MV-4-11 (cell line): ENCODE data around the gene NOTCH4.
"Not testable (repeated sequence)": the region's sequence is repeated elsewhere in the genome, so short reads cannot be mapped to it uniquely, and the experiment has no call there.

Experiments used
- DNase-seq: peaks from one replicate; lab custom pipeline; 2025; lab: John Stamatoyannopoulos, UW

The NOTCH4 gene

DNA sequence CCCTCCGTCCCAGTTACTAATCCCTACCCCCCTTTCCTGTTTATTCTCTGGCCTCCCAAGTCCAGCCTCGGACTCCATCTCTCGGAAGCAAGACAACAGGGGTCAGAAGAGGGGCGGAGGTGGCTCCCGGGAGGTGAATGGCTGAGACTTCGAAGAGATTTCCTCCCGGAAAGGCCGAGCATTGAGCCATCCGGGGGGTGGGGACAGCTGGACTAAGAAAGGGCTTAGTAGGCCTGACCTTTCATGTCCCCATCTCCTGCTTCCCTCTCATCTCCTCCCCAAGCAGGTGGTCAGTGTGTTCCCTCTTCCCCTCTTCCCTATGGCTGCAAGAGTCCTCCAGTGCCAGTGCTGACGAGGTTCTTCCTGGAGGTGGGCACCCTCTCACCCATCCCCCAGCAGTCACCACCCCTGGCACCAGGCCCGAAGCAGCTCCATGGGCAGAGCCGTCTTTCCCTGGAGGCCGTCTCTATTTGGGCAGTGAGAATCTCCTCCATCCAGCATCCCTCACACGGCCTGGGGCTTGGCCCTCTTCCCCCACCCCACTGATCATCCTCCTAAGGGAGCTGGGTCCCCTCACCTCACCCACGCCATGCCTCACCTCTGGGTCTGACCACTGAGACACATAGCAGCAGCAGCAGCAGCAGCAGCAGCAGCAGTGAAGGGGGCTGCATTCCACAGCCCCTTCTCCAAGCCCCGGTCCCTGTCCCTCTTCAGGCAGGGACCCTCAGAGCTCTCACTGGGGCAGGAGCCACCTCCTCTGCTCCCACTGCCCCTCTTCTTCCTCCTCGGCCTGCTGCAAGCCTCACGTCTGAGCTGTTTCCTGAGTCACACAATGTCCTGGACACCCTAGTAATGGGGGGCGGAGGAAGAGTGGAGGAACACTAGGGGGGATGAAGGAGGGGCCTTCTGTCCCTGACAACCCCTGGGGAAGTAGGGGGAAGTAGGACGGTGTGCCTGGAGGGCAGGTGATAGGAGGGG, at the start of gene NOTCH4:
Gene NOTCH4, minus strand, starts transcription at position 810 of the 978 bp plus-strand sequence. Its CDS starts 139 bp downstream, at position 671.
- DNase-seq, result no peak

DNA sequence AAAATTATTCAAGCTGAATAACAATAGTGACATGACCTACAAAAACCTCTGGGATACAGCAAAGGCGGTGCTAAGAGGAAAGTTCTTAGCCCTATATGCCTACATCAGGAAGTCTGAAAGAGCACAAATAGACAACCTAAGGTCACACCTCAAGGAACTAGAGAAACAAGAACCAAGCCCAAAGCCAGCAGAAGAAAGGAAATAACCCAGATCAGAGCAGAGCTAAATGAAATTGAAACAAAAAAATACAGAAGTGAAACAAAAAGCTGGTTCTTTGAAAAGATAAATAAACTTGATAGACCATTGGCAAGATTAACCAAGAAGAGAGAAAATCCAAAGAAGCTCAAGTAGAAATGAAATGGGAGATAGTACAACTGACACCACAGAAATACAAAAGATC, 47.6 kb upstream of the NOTCH4 start:
- peak; percentile 94 for DNase-seq

DNA sequence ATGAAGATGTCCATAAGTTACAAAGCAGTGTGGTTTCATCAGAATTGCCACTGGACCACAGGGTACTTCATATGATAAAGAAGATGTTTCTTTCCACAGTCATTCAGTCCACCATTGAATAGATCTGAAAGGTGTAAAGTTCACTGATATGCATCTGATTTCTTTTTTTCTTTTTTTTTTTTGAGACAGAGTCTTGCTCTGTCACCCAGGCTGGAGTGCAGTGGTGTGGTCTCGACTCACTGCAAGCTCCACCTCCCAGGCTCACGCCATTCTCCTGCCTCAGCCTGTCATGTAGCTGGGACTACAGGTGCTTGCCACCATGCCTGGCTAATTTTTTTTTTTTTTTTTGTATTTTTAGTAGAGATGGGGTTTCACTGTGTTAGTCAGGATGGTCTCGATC, 44.6 kb upstream of the NOTCH4 start:
- not testable (repeated sequence) for DNase-seq

- DNase-seq, result peak; percentile 44
Measured at GRCh38 chr6:32267035-32267434, 43.2 kb upstream of the NOTCH4 start.

GRCh38 chr6:32257262-32257661, 33.4 kb upstream of the NOTCH4 start:
- DNase-seq, result not testable (repeated sequence)

DNA sequence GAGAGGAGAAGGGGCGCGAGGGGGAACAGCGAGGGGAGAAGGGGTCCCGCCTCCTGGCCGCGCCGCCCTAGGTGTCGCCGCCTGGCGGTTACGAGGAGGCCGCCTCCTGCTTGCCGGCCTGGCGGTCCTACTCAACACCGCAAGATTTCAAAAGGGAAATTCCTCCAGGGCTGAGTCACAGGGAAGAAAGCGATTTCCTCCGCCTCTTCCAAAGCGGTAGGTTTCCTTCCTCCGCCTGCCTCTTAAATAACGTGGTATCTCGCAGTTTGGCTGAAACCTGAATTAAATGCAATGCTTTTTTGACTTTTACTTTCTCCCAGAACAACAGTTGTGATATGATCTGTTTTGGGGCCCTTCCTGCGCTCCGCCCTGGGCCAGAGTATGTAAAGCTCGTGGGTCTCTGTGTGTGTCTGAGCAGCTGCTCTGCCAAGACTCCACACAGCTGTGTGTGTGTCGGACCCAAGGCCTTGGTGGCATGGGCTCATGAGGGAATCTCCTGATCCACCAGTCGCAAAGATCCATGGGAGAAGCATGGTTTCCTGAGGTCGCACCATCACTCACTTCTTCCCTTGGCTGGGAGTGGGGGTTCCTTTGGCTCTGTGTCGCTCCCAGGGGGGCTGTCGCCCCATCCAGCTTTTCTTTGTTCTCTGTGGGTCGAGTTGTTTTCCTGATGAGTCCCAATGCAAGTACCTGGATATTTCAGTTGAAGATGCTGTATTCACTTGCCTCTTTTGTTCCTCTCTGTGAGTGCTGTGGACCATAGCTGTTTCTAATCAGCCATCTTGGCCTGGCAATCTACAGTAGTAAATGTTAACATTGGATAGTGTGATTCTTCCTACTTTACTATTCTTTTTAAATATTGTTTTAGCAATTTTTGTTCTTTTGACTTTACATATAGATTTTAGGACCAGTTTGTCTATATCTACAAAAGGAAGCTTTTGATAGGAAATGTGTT, 31.6 kb upstream of the NOTCH4 start:
- DNase-seq, result peak; percentile 79

DNA sequence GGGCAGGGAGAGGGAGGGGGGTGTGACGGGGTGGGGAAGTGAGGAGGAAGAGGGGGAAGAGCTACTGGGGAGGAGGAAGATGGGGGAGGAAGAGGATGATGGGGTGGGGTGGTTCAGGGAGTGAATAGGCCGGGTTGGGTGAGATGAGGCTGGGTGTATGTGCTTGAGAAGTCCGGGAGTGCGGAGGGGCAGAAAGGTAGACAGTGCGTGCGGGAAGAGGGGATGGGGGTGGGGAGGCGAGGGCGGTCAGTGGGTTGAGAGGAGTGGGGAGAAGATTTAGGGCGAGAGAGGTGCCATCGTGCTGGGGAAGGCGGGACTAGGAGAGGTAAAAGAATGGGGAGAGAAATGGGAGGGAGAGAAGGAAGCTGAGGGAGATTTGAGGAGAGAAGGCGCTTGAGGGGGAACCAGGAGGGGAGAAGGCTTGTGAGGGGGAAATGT, 30.9 kb upstream of the NOTCH4 start:
- no peak for DNase-seq

DNA sequence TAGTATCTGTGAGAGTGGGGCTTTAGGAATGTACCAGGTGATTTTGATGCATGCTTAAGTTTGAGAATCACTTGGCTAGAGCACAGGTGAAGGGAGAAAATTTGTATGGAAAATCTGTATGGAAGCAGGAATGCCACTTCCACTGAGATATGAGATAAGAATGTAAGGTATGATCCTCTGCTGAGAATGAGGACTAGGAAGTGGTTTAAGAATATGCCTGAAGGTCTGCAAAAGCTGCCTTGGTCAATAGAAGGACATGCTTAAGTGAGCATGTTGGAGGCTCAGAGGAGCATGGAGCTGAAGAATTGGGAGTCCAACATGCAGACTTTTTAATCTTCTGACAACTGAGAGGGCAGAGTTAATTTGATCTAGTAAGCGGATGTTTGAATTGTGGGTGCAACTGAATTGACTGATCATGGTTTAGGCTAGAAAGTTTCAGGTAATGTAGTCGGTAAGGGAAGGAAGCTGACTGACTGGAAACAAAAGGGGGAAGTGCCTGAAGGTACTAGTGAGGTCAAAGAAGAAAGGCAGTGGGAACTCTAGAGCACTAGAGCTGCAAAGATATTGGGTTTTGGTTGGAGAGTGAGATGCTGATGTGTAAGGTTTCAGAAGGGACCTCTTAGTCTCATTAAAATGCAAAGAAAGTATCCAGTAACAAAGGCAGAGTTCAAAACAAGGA, 28.6 kb upstream of the NOTCH4 start:
- no peak for DNase-seq

DNA sequence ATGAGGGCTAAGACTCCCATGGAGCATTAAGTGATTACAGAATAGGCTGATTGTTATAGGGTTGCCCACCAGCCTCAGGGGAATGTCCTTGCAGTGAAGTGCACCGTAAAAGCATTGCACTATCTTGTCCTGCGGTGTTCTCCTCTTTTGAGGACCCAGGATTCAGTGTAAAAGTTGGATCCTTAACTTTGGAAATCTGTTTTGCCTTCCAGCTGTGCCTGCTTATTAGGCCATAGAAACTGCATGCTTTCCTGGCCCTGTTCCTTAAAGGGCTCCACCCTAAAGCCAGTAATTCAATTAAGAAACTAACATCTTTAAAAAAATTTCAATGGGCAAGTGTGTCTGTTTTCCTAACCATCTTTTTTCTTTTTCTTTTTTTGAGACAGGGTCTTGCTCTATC, 25.4 kb upstream of the NOTCH4 start:
- DNase-seq, result no peak

GRCh38 chr6:32247401-32247800, 23.5 kb upstream of the NOTCH4 start:
- no peak for DNase-seq

GRCh38 chr6:32244946-32245398, 21.1 kb upstream of the NOTCH4 start:
- DNase-seq, result peak; percentile 50

DNA sequence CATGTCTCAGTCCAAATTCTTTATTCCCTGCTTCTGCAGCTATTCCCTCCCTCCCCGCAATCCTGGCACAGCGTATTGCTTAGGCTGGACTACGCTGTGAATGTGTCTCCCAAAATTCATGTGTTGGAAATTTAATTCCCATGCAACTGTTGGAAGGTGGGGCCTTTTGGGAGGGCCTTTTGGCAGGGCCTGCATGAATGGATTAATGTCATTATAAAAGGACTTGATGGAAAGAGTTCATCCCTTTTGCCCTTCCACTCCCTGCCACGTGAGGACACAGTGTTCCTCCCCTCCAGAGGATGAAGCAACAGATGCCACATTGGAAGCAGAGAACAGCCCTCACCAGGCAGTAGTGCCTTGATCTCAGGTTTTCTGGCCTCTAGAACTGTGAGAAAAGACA, 20.4 kb upstream of the NOTCH4 start:
- DNase-seq, result no peak

- DNase-seq, result not testable (repeated sequence)
Measured at GRCh38 chr6:32242318-32242813, 18.5 kb upstream of the NOTCH4 start.

DNA sequence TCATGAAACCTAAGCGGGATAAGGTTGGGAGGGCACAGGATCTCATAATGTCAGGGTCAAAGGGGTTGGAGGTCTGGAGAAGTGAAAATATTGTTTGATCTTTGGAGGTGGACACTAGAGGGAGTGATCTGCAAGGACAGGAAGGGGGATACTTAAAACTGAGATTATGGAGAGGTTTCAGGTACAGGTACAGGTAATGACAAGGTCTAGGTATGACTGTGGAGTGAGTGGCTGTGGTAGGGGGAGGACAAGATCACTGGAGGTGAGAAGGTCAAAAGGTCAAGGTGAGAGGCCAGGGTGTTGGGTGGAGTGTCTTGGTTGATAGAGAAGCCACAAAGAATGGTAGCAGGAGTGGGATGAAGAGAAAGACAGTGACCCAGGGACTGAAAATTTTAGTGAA, 16.8 kb upstream of the NOTCH4 start:
- DNase-seq, result no peak

- no peak for DNase-seq
Measured at GRCh38 chr6:32239462-32239861, 15.6 kb upstream of the NOTCH4 start.

DNA sequence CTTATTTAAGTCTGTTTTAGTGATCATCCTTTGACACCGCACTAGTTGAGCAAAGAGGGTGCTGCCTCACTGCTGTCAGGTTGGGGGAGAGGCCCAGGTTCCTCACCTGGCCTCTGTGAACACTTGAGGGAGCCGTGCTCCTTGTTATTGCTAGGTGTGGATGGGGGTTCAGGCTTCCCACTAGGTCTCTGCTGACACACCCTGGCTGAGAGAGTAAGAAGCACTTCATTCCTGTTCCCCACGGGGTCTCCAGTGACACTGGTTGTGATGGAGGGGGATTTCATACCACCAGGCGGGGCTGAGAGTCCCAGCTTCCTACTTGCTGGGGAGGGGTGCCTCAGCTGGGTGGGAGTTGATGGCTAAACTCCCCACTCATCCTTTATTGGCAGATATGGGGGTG, 11.1 kb upstream of the NOTCH4 start:
- no peak for DNase-seq

GRCh38 chr6:32226434-32226833, 2.6 kb upstream of the NOTCH4 start:
- DNase-seq, result peak; percentile 4

GRCh38 chr6:32224696-32225095, 829 bp upstream of the NOTCH4 start:
- no peak for DNase-seq

- DNase-seq, result no peak
Measured at GRCh38 chr6:32222333-32223230, 1.3 kb downstream of the NOTCH4 start.

- DNase-seq, result no peak
Measured at GRCh38 chr6:32220021-32220420, 3.8 kb downstream of the NOTCH4 start.

DNA sequence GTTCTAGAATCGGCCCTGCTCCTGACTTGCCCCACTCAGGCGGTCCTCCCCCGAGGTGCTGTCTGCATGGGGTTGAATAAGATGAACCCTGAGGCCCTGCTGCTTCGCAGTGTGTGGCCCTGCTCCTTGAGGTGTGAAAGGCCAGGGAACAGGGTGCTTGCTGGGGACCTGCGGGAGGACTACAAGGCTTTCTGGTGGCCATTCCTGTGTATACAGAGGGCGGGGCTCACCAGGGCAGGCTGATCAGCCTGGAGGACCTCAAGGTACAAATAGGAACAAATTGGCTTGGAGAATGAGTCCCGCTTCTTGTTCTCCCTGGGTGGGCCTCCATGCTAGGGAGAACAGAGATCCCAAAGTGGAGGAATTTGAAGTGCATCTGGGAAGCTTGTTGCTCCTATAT, 5.7 kb downstream of the NOTCH4 start:
- DNase-seq, result no peak
